IMR-90 (cell line): ENCODE results near the gene ATRNL1. TPM values are rescaled to one million over a fixed set of nuclear protein-coding genes. Genes with fewer than 3 reads are reported as not detected.

Source experiments
- ATAC-seq: fragments of 200-7000 bp; cut with Tn5 transposase; 2 replicates; pipeline ENCODE4 v1.9.1; 2020; ENCODE audit warnings: low read depth, mild to moderate bottlenecking, moderate library complexity
- BruUV-seq: library from RNA; stranded (reverse); fragments of 400-500 nt; replicated peaks from 2 replicates; lab custom pipeline; 2021; lab: Mats Ljungman, UMichigan
- CTCF ChIA-PET: fragments of 300-600 bp; formaldehyde crosslinking; extraction: SDS; loops from one replicate; lab custom pipeline; 2021; ENCODE audit warnings: antibody characterized with exemption; lab: Yijun Ruan, JAX
- POLR2A ChIA-PET: fragments of 300-600 bp; sonication (Branson Sonifier 250); formaldehyde crosslinking; loops from one replicate; lab custom pipeline; 2022; ENCODE audit warnings: antibody characterized with exemption; ENCODE audit not compliant: unreplicated experiment; lab: Charles Lee
- DNase-seq: peaks from one replicate; pipeline ENCODE4 v3.0.0; 2013
- H2AFZ ChIP-seq: replicated peaks from 2 replicates; pipeline ENCODE3; 2013; ENCODE audit warnings: low read length, mild to moderate bottlenecking; ENCODE audit not compliant: poor library complexity
- H2AK5ac ChIP-seq: 2 replicates; pipeline ENCODE4 v1.6.1; 2013; ENCODE audit warnings: low read depth, low read length, inconsistent platforms
- H2AK9ac ChIP-seq: replicated peaks from 2 replicates; pipeline ENCODE3; 2013; ENCODE audit warnings: mild to moderate bottlenecking, low read depth, low read length, moderate library complexity; ENCODE audit not compliant: poor library complexity
- H2BK120ac ChIP-seq: 2 replicates; pipeline ENCODE4 v1.6.1; 2013; ENCODE audit warnings: low read depth, low read length, inconsistent platforms
- H2BK15ac ChIP-seq: 3 replicates; pipeline ENCODE4 v1.6.1; 2013; ENCODE audit warnings: low read depth, low read length, inconsistent platforms
- H2BK20ac ChIP-seq: 2 replicates; pipeline ENCODE4 v1.6.1; 2013; ENCODE audit warnings: low read depth, mild to moderate bottlenecking, inconsistent platforms, low read length, moderate library complexity
- H2BK5ac ChIP-seq: 2 replicates; pipeline ENCODE4 v1.6.1; 2013; ENCODE audit warnings: mild to moderate bottlenecking, low read depth, low read length, inconsistent platforms; ENCODE audit not compliant: poor library complexity, severe bottlenecking
- H3K14ac ChIP-seq: replicated peaks from 2 replicates; pipeline ENCODE4 v1.6.1; 2013; ENCODE audit warnings: low read depth, low read length, inconsistent platforms
- H3K18ac ChIP-seq: 2 replicates; pipeline ENCODE4 v1.6.1; 2013; ENCODE audit warnings: low read depth, low read length, control low read depth
- H3K23ac ChIP-seq: 2 replicates; pipeline ENCODE4 v1.6.1; 2013; ENCODE audit warnings: low read depth, low read length, inconsistent platforms
- H3K27ac ChIP-seq: 2 replicates; pipeline ENCODE4 v1.5.1; 2013; ENCODE audit warnings: mild to moderate bottlenecking, control low read depth, low read length; ENCODE audit not compliant: insufficient read depth
- H3K27me3 ChIP-seq: 2 replicates; pipeline ENCODE4 v1.6.1; 2013; ENCODE audit warnings: low read length; ENCODE audit not compliant: control insufficient read depth, insufficient read depth
- H3K36me3 ChIP-seq: 2 replicates; pipeline ENCODE4 v1.6.1; 2013; ENCODE audit warnings: low read length, mixed read lengths; ENCODE audit not compliant: control insufficient read depth, insufficient read depth
- H3K4ac ChIP-seq: 2 replicates; pipeline ENCODE4 v1.6.1; 2013; ENCODE audit warnings: low read depth, low read length, inconsistent platforms
- H3K4me1 ChIP-seq: 2 replicates; pipeline ENCODE4 v1.6.1; 2013; ENCODE audit warnings: low read length, mixed read lengths; ENCODE audit not compliant: control insufficient read depth, insufficient read depth
- H3K4me2 ChIP-seq: 2 replicates; pipeline ENCODE4 v1.6.1; 2013; ENCODE audit warnings: low read depth, mild to moderate bottlenecking, control low read depth, low read length, moderate library complexity
- H3K4me3 ChIP-seq: 2 replicates; pipeline ENCODE4 v1.5.1; 2013; ENCODE audit warnings: low read depth, mild to moderate bottlenecking, control low read depth, low read length, moderate library complexity; ENCODE audit not compliant: insufficient read depth
- H3K56ac ChIP-seq: 2 replicates; pipeline ENCODE4 v1.6.1; 2013; ENCODE audit warnings: low read length, inconsistent platforms; ENCODE audit not compliant: insufficient read depth; ENCODE audit errors: extremely low read depth
- H3K79me1 ChIP-seq, 2 experiments: 2 replicates each; pipeline ENCODE4 v1.6.1; 2013; ENCODE audit warnings: low read length in 2 of 2, inconsistent platforms in 1 of 2, low read depth in 1 of 2
- H3K9ac ChIP-seq: 2 replicates; pipeline ENCODE4 v1.6.1; 2013; ENCODE audit warnings: low read depth, low read length, control low read depth
- H3K9me1 ChIP-seq: 2 replicates; pipeline ENCODE4 v1.6.1; 2013; ENCODE audit warnings: low read length, inconsistent platforms; ENCODE audit not compliant: insufficient read depth
- H3K9me3 ChIP-seq: 2 replicates; pipeline ENCODE4 v1.6.1; 2013; ENCODE audit warnings: low read length; ENCODE audit not compliant: control insufficient read depth, insufficient read depth
- H4K20me1 ChIP-seq: 2 replicates; pipeline ENCODE4 v1.6.1; 2013; ENCODE audit warnings: low read length, inconsistent platforms; ENCODE audit not compliant: insufficient read depth
- H4K5ac ChIP-seq: 2 replicates; pipeline ENCODE4 v1.6.1; 2013; ENCODE audit warnings: mild to moderate bottlenecking, low read depth, low read length, control low read depth
- H4K8ac ChIP-seq, 2 experiments: 2 replicates each; pipeline ENCODE4 v1.6.1; 2013; ENCODE audit warnings: low read depth in 2 of 2, low read length in 2 of 2, control low read depth in 1 of 2, inconsistent platforms in 1 of 2
- H4K91ac ChIP-seq: 2 replicates; pipeline ENCODE4 v1.6.1; 2013; ENCODE audit warnings: low read depth, low read length, inconsistent platforms; ENCODE audit not compliant: insufficient read depth
- BHLHE40 ChIP-seq: fragments of 150-350 bp; IDR thresholded peaks from 2 replicates; pipeline ENCODE4 v1.6.1; 2016; ENCODE audit warnings: mild to moderate bottlenecking, low read depth, low read length
- CEBPB ChIP-seq: IDR thresholded peaks from 2 replicates; pipeline ENCODE4 v1.6.1; 2012; ENCODE audit warnings: low read depth, low read length, improper control_type of control experiment
- CHD1 ChIP-seq: IDR thresholded peaks from 2 replicates; pipeline ENCODE4 v1.6.1; 2012; ENCODE audit warnings: low read depth, low read length, improper control_type of control experiment
- CTCF ChIP-seq: conservative IDR thresholded peaks from 2 replicates; pipeline ENCODE4 v1.5.1; 2012; ENCODE audit warnings: mild to moderate bottlenecking, low read depth, low read length, improper control_type of control experiment
- FOS ChIP-seq: fragments of 150-350 bp; IDR thresholded peaks from 2 replicates; pipeline ENCODE4 v1.6.1; 2016; ENCODE audit warnings: low read depth, low read length
- MAFK ChIP-seq: IDR thresholded peaks from 2 replicates; pipeline ENCODE4 v1.6.1; 2012; ENCODE audit warnings: low read depth, low read length, improper control_type of control experiment
- MAZ ChIP-seq: IDR thresholded peaks from 2 replicates; pipeline ENCODE4 v1.6.1; 2012; ENCODE audit warnings: low read depth, mild to moderate bottlenecking, low read length, improper control_type of control experiment, moderate library complexity, borderline replicate concordance
- MXI1 ChIP-seq: IDR thresholded peaks from 2 replicates; pipeline ENCODE4 v1.6.1; 2012; ENCODE audit warnings: low read depth, mild to moderate bottlenecking, low read length, moderate library complexity, borderline replicate concordance
- NFE2L2 ChIP-seq: fragments of 150-350 bp; IDR thresholded peaks from 2 replicates; pipeline ENCODE4 v1.6.1; 2016; ENCODE audit warnings: low read depth, mild to moderate bottlenecking, low read length
- POLR2A ChIP-seq: IDR thresholded peaks from 2 replicates; pipeline ENCODE4 v1.6.1; 2012; ENCODE audit warnings: mild to moderate bottlenecking, low read depth, low read length
- RAD21 ChIP-seq: IDR thresholded peaks from 2 replicates; pipeline ENCODE4 v1.6.1; 2012; ENCODE audit warnings: low read length, improper control_type of control experiment
- RCOR1 ChIP-seq: IDR thresholded peaks from 2 replicates; pipeline ENCODE4 v1.6.1; 2012; ENCODE audit warnings: mild to moderate bottlenecking, low read length, improper control_type of control experiment; ENCODE audit not compliant: insufficient replicate concordance
- RFX5 ChIP-seq: IDR thresholded peaks from 2 replicates; pipeline ENCODE4 v1.8.0; 2012; ENCODE audit warnings: low read depth, mild to moderate bottlenecking, low read length, moderate library complexity
- SMC3 ChIP-seq: fragments of 150-350 bp; IDR thresholded peaks from 2 replicates; pipeline ENCODE4 v1.6.1; 2016; ENCODE audit warnings: low read depth, mild to moderate bottlenecking, antibody characterized with exemption, low read length, moderate library complexity
- WGBS, 2 experiments: methylation state at CpG; one replicate each; pipeline versions ENCODE4 v1.1.5 to v1.1.7; 2013; ENCODE audit warnings: missing lambda C conversion rate in 2 of 2; ENCODE audit not compliant: insufficient read length in 1 of 2; ENCODE audit errors: extremely low coverage in 2 of 2; 5-methylcytosine and 5-hydroxymethylcytosine counted together
- dilution Hi-C: fragments of 300-500 bp; cut with HindIII; formaldehyde crosslinking; loops from one replicate; pipeline ENCODE4 v1.14.3; 2018; ENCODE audit warnings: low sequenced_read_pairs; ENCODE audit not compliant: unreplicated experiment
- in situ Hi-C: fragments of 300-500 bp; cut with MboI; formaldehyde crosslinking; loops from 3 replicates; pipeline ENCODE4 v1.14.3; 2019; ENCODE audit warnings: low sequenced_read_pairs, inconsistent platforms, mixed read lengths
- intact Hi-C: fragments of 100-400 bp; cut with micrococcal nuclease; formaldehyde crosslinking; loops from 2 replicates; pipeline ENCODE4 v1.10.0; 2022
- polyA plus RNA-seq, 3 experiments: library from polyadenylated mRNA; depleted of rRNA; stranded (reverse); fragments of >200 nt; gene quantifications; 2 replicates each; pipeline ENCODE4 v1.2.3, GENCODE V29; 2012; ENCODE audit warnings: low replicate concordance in 1 of 3
- total RNA-seq: library from RNA; depleted of rRNA; stranded (reverse); fragments of >200 nt; gene quantifications from 2 replicates; pipeline ENCODE4 v1.2.3, GENCODE V29; 2012
- TF ChIP-seq, protein P1 (sequence below): fragments of 150-350 bp; IDR thresholded peaks from 2 replicates; pipeline ENCODE4 v1.6.1; 2016; ENCODE audit warnings: low read depth, mild to moderate bottlenecking, low read length, moderate library complexity, borderline replicate concordance
- TF ChIP-seq, protein P2 (sequence below): fragments of 150-350 bp; IDR thresholded peaks from 2 replicates; pipeline ENCODE4 v1.6.1; 2017; ENCODE audit warnings: mild to moderate bottlenecking, antibody characterized with exemption, low read length, low read depth

ATRNL1 gene
- total and polyA plus RNA-seq, 2 of the 4 experiments (the other 2 are of a cell fraction): 0.18 to 0.19 TPM

DNA sequence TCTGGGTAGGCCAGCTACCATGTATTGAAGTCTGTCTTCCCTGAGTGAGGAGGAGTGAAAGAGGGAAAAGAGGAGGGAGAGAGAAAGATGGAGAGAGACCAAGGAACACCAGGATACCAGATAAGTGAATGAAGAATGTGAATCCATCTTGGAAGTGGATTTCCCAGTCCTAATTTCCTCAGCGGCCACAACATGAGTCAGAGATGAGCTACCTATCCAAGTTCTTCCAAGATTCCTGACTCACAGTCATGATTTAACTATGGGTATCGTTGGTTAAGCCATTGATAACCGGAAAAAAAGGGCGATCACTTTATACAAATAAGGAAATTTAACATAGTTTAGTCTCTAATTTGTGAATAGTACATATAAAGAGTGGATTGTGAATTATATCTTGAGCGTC lies 561.8 kb downstream of the ATRNL1 start:
- H3K79me1 ChIP-seq: no peaks in the 10 kb centered on the region
- ChIA-PET POLR2A (no interaction called here), CTCF (no interaction called here)
- dilution Hi-C loops (no loop called here), intact Hi-C loops (no loop called here), in situ Hi-C loops (no loop called here)
- H3K27me3 ChIP-seq: no peaks in the 10 kb centered on the region
- H4K20me1 ChIP-seq: no peaks in the 10 kb centered on the region
- H3K18ac ChIP-seq: no peak overlapping the region
- H4K5ac ChIP-seq: no peak overlapping the region
- H3K27ac ChIP-seq: no peak overlapping the region
- no peaks in the 10 kb centered on the region for H3K36me3 ChIP-seq
- H3K23ac ChIP-seq: no peak overlapping the region
- no peak overlapping the region for H2BK15ac ChIP-seq
- H4K91ac ChIP-seq: no peak overlapping the region
- H2AK9ac ChIP-seq: no peak overlapping the region
- no CpG with 5 or more reads among the region's 5 CpGs for WGBS, 2 experiments
- no peaks in the 10 kb centered on the region for H3K9me3 ChIP-seq
- no peak overlapping the region for H4K8ac ChIP-seq
- H3K9me1 ChIP-seq: no peaks in the 10 kb centered on the region
- no peak overlapping the region for H3K4me3 ChIP-seq
- no peak overlapping the region for H3K4me2 ChIP-seq
- H2BK5ac ChIP-seq: no peak overlapping the region
- H3K14ac ChIP-seq: no peak overlapping the region
- no peak overlapping the region for H2AK5ac ChIP-seq
- TF ChIP-seq RFX5: no peak
- TF ChIP-seq, protein P1, sequence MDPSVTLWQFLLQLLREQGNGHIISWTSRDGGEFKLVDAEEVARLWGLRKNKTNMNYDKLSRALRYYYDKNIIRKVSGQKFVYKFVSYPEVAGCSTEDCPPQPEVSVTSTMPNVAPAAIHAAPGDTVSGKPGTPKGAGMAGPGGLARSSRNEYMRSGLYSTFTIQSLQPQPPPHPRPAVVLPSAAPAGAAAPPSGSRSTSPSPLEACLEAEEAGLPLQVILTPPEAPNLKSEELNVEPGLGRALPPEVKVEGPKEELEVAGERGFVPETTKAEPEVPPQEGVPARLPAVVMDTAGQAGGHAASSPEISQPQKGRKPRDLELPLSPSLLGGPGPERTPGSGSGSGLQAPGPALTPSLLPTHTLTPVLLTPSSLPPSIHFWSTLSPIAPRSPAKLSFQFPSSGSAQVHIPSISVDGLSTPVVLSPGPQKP: no peak
- TF ChIP-seq POLR2A: no peak
- no peak for TF ChIP-seq MAFK
- TF ChIP-seq SMC3: no peak
- TF ChIP-seq MXI1: no peak
- no peak for TF ChIP-seq BHLHE40
- no peak for TF ChIP-seq RAD21
- no peak for TF ChIP-seq FOS
- no peak for TF ChIP-seq CEBPB
- TF ChIP-seq CTCF: no peak
- TF ChIP-seq, protein P2, sequence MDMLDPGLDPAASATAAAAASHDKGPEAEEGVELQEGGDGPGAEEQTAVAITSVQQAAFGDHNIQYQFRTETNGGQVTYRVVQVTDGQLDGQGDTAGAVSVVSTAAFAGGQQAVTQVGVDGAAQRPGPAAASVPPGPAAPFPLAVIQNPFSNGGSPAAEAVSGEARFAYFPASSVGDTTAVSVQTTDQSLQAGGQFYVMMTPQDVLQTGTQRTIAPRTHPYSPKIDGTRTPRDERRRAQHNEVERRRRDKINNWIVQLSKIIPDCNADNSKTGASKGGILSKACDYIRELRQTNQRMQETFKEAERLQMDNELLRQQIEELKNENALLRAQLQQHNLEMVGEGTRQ: no peak
- TF ChIP-seq RCOR1: no peak
- TF ChIP-seq NFE2L2: no peak
- TF ChIP-seq CHD1: no peak
- no peak for TF ChIP-seq MAZ
- no peak overlapping the region for H3K4ac ChIP-seq
- no peak overlapping the region for H2BK120ac ChIP-seq
- DNase-seq (no peak), ATAC-seq (no peak)
- no TSS peak for BruUV-seq
- H3K9ac ChIP-seq: no peak overlapping the region
- H2AFZ ChIP-seq: no peak overlapping the region
- no peak overlapping the region for H3K56ac ChIP-seq
- no peak overlapping the region for H2BK20ac ChIP-seq
- H3K4me1 ChIP-seq: no peaks in the 10 kb centered on the region
